NT2/D1 (cell line): ENCODE data around the gene CCDC15.

Experiments used
- YY1 ChIP-seq: IDR thresholded peaks from 2 replicates; pipeline ENCODE4 v1.6.1; 2011; ENCODE audit not compliant: insufficient read length, insufficient read depth
- ZNF274 ChIP-seq: IDR thresholded peaks from 2 replicates; pipeline ENCODE4 v1.6.1; 2011; ENCODE audit warnings: mild to moderate bottlenecking, low read depth, low read length

GRCh38 chr11:124953753-124954589, at the start of gene CCDC15:
- TF ChIP-seq YY1 (no peak), ZNF274 (no peak)
